ENCODE measurements around the gene C1orf35. TPM values are rescaled to one million over a fixed set of nuclear protein-coding genes. Genes with fewer than 3 reads are reported as not detected.
A peak's percentile ranks its signal among the peaks of the same experiment; 100 is the strongest.

C1orf35 gene
- total RNA-seq, 1 donor: 5.6 TPM

- H3K4me3 ChIP-seq (ENCODE audit: low read depth, low read length): no peak overlapping the region
- DNase-seq (ENCODE audit: low read depth): no peak
- TF ChIP-seq CTCF (IDR thresholded peaks at IDR 0.05; ENCODE audit: insufficient read depth, low read depth, low read length): no peak
Measured at GRCh38 chr1:228145463-228146416, 42.6 kb upstream of the C1orf35 start.

DNA sequence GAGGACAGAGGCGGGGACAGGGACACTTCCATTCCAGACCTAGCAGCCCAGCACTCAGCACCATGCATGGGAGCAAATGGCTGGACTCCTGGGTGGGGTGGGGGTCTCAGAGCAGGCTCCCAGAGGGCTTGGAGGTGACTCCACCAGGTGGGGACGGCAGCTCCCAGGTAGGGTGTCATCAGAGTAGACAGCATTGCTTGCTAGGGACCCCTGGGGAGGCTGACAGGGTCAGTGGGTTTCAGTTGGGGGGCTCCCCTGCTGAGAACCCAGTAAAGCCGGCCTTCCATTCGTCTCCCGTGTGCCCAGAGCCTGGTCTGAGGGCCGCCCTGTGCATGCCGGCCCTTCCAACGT is 41.8 kb upstream of the C1orf35 start:
- H3K4me3 ChIP-seq (ENCODE audit: low read depth, low read length): no peak overlapping the region
- DNase-seq (ENCODE audit: low read depth): no peak
- TF ChIP-seq CTCF (IDR thresholded peaks at IDR 0.05; ENCODE audit: insufficient read depth, low read depth, low read length): no peak

DNA sequence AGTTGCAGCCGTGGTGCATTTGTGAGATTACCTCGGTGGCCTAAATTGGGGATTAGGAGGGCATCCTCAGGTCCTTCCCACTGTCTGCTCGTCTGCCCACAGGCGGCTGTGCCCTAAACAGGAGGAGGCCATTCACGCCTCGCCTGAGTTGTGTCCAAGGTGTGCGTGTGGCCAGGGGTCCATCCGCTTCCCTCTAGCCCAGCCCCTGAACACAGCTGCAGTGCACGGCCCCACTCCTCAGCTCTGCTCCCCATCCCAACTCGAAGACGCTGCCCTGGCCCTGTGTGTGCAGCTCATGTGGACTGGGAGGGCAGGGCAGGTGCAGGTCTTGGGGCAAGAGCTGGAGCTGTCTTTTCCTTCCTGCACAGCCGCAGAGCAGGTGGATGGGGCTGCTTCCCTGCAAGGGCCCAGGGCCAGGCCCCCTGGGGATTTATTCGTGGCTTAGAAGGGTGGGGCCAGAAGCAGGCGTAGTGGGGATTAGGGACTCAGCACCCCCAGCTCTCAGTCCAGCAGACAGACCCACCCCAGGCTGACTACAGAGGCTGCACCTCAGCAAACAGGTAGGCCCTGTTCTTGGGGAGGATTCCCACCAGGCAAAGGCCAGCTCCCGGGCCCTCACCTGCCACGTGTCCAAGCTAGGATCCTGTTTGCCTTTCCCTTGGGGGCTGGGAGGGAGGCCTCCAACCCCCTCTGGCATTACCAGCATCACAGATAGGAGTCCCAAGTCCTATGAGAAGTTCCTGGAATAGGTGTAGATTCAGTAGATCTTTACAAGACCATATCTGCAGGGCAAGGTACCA is 41.3 kb upstream of the C1orf35 start:
- DNase-seq (ENCODE audit: low read depth): no peak
- no peak for TF ChIP-seq CTCF (IDR thresholded peaks at IDR 0.05; ENCODE audit: insufficient read depth, low read depth, low read length)

DNA sequence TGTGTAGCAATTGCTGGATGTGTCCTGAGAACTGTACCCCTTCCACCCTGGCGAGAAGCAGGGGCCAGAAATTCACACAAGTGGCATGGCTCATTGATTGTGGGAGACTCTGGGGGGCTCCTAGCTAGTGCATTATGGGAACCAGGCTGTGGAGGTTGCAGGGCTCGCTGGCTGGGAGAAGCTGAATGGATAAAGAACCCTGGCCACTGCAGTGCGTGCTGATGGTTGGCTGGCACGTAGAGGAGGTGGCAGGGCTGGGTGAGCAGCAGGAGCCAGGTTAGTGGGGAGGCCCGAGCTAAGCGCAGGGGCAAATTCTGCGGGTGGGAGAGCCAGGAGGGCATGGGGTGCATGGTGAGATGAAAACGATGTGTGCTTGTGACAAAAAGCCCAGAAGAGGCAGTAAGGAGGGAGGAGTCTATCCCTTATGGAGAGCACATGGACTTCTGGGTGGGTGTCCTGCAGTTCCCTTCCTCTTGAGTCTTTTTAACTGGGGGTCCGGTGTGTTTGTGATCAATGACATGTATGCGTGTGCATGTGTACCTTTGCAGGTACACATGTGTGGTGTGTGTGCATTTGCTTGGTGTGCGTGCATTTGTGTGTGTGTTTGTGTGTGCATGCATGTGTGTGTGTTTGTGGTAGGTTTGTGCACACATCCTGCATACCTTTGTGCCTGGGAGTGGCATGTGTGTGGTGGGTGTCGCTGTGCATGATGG is 40.5 kb upstream of the C1orf35 start:
- H3K4me3 ChIP-seq (ENCODE audit: low read depth, low read length): no peak overlapping the region
- DNase-seq (ENCODE audit: low read depth): no peak
- no peak for TF ChIP-seq CTCF (IDR thresholded peaks at IDR 0.05; ENCODE audit: insufficient read depth, low read depth, low read length)

More for the DNA sequence above, 41.3 kb upstream of the C1orf35 start:
- no peak overlapping the region for H3K4me3 ChIP-seq (ENCODE audit: low read depth, low read length)

GRCh38 chr1:228142701-228143136 is 39.6 kb upstream of the C1orf35 start:
- no peak overlapping the region for H3K4me3 ChIP-seq (ENCODE audit: low read depth, low read length)
- no peak for DNase-seq (ENCODE audit: low read depth)
- no peak for TF ChIP-seq CTCF (IDR thresholded peaks at IDR 0.05; ENCODE audit: insufficient read depth, low read depth, low read length)

GRCh38 chr1:228142155-228142691 is 39.1 kb upstream of the C1orf35 start:
- no peak for TF ChIP-seq CTCF (IDR thresholded peaks at IDR 0.05; ENCODE audit: insufficient read depth, low read depth, low read length)
- DNase-seq (ENCODE audit: low read depth): no peak
- H3K4me3 ChIP-seq (ENCODE audit: low read depth, low read length): peak overlapping the region; percentile 94
